ENCODE data around the gene GALNT14. TPM values are rescaled to one million over a fixed set of nuclear protein-coding genes. Genes with fewer than 3 reads are reported as not detected.

GALNT14 gene
- total and polyA plus RNA-seq, 2 of the 8 experiments (the other 6 are each of a cell fraction or from before 2014, with no cell fraction given), result 13.0 to 13.7 TPM

DNA sequence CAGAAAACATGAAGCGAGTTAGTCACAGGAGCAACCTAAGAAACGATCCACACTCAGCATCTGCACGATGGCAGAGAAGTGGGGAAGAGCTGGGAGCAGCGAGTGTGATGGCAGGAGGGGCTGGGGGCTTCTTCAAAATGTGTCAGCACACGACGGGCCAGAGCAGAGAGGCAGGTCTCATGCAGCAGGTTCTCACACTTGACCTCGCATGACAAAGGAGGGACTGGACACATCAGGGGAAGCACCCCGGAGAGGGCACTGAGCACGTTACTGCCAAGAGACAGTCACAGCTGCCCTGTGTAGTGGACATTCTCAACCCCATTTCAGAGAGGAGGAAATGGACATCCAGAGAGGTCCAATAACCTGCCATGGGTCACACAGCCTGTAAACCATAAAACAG is 226.9 kb downstream of the GALNT14 start (continued):
- TF ChIP-seq RAD21 (IDR thresholded peaks at IDR 0.05 in 1 of 2, conservative IDR thresholded peaks at IDR 0.05 in 1 of 2; ENCODE audit: low read depth in 2 of 2, low read length in 2 of 2) (no peak), SRF (IDR thresholded peaks at IDR 0.05; ENCODE audit: low read depth, low read length) (no peak), RNF2 (IDR thresholded peaks at IDR 0.05; ENCODE audit: borderline replicate concordance, low read depth, low read length, missing control alignments, poor library complexity, severe bottlenecking) (no peak), RFX5 (IDR thresholded peaks at IDR 0.05; ENCODE audit: borderline replicate concordance, low read depth, low read length) (no peak), HDAC2 (IDR thresholded peaks at IDR 0.05; ENCODE audit: borderline replicate concordance in 1 of 2, low read depth in 2 of 2, low read length in 2 of 2) (no peak), SIN3A (conservative IDR thresholded peaks at IDR 0.05 in 1 of 2, IDR thresholded peaks at IDR 0.05 in 1 of 2; ENCODE audit: low read depth in 1 of 2, low read length in 2 of 2) (no peak), CBX5 (IDR thresholded peaks at IDR 0.05; ENCODE audit: low read depth, low read length) (no peak)
- TF ChIP-seq, protein P1, sequence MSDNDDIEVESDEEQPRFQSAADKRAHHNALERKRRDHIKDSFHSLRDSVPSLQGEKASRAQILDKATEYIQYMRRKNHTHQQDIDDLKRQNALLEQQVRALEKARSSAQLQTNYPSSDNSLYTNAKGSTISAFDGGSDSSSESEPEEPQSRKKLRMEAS (IDR thresholded peaks at IDR 0.05), result no peak

All from H1 (cell line).